HG03095 (cell line): ENCODE data around the gene MLIP.
"Not testable (repeated sequence)": the region's sequence is repeated elsewhere in the genome, so short reads cannot be mapped to it uniquely, and the experiment has no call there.

ENCODE experiments used
- ATAC-seq: cut with Tn5 transposase; IDR thresholded peaks from one replicate; pipeline ENCODE4 v1.9.1; 2021; ENCODE audit warnings: moderate library complexity; ENCODE audit not compliant: unreplicated experiment

MLIP gene

DNA sequence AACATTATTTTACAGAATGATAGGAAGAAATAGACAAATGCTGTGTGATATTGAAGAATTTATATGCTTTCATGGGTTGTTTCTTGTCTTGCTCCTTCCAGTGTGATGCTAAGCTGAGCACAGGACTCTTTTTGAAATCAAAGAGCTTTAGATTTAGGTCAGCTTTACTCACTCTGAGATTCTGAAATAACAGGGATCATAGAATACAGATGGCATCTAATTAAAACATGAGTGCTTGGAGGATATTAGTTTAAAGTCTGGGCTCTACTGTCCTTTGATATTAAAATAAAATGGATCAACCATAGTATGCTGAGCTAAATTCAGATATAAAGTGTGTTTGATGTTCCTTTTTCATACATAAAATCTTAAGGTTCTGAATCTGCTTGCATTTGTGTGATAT is 29.6 kb downstream of the MLIP start:
- ATAC-seq, result no peak

DNA sequence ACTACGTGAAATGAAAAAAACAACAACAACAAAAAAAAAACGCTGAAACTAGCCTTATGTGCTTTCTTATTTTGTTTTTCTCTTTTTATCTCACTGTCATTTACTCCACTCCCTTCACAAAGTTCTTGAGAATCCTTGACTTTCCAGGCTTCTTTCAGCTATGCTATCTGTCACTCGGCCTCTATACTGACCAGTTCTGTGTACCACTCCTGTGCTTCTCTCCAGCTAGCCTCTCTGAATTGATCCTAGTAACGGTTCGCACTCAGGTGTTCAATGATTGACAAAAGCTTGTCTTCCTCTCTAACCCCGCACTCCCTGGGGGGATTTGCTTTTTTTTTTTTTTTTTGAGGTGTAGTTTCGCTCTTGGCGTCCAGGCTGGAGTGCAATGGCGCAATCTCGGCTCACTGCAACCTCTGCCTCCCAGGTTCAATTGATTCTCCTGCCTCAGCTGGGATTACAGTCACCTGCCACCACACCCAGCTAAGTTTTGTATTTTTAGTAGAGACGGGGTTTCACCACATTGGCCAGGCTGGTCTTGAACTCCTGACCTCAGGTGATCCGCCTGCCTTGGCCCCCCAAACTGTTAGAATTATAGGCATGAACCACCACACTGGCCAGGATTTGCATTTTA is 31.8 kb downstream of the MLIP start:
- ATAC-seq, result no peak

DNA sequence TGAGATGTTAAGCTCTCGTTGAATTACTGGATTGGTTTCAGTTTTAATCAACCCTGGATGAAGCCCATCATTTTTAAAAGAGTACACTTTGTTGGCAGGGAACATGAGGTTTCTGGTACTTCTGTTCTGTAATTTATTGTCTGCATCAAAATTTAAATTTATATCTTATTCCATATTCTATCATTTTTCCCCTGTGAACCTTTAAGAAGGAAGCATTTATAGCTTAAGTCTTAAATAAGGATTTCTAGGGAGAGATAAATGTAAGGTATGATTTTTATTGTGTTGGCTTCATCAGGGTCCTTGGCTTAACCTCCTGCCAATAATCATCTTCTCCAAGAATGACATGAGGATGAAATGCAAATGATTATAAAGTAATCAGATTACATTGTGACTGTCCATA is 40.6 kb downstream of the MLIP start:
- ATAC-seq, result no peak

DNA sequence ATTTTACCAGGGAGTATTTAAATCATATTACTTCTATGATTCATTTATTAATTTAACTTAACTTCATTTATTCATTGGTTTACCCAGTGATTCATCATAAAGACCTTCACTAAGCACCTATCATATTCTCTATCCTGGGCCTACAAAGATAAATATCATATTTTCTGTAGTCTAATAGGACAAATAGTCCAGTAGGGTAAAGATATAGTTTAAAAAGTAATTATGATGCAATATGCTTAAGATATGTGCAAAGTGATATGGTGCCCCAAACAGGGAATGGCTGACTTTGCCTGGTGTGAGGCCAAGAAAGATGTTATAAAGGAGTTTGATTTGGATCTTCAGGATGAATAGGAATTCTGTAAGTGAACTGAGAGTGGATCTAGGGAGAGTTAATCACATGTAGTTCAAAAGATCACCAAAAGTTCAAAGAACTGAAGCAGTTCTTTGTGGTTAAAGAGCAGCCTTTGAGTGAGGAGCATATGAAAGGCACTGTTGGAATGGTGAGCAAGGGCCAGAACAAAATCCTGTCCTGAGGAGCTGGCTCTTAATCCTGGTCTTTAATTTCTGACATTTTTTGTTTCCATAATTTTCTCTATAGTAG is 45.5 kb downstream of the MLIP start:
- no peak for ATAC-seq

DNA sequence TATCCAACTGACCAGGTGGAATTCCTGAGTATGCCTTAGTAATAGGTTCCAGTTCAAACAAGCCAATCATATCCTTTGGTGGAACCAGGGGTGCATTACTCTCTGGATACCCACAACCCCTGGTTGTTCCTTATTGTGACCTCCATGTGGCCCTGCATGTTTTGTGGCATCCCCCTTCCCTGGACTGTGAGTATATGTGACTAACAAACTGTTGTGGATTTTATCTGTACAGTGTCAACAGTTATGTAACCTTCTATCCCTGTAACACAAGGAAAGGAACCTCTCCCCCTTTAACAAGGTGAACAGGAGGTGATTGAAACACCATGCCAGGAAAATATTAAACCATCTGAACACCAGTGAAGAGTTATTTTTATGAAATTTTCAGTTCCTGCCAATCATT is 46.2 kb downstream of the MLIP start:
- no peak for ATAC-seq

DNA sequence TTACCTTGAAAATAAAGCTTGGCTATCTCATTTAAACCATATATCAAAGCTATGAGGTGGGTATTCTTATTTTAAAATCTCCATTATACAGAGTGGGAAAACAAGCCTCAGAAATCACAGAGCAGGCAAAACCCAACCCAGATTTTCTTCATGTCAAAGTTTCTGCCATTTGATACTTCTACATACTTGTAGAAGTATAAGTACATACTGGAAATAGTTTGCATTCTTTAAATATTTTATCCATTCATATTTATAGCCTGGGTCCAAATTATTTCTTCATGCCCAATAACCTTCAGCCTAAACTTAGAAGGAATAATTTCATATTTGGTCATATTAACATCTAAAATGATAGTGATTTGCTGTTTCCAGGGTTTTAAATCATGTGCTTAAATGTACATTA is 61.8 kb downstream of the MLIP start:
- ATAC-seq, result no peak

DNA sequence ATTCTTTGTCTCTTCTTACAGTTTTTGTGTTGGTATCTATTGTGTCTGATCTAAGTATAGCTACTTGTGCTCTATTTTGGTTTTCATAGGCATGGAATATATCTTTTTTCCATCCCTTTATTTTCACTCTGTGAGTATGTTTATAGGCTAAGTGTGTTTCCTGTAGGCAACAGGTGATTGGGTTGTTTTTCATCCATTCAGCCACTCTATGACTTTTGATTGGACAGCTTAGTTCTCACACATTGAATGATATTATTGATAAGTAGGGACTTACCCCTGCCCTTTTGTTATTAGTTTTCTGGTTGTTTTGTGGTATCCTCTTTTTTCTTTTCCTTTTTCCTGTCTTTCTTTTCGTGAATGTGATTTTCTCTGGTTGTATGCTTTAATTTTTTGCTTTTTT is 67.9 kb downstream of the MLIP start:
- no peak for ATAC-seq

DNA sequence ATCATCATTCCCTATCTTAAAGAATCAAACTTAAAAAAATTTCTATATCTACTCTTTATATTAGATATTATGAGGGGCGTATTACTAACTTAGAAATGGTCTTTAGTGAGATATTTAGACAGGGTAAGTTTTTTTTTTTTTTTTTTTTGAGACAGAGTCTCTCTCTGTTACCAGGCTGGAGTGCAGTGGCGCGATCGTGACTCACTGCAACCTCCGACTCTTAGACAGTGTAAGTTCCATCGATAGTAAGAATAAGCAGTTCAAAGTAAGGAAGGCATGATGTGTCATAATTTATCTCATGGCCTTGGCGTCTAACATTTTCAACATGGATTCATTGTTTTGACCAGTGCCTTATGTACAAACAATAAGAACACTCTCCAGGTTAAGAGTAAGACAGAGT is 72.4 kb downstream of the MLIP start:
- no peak for ATAC-seq

DNA sequence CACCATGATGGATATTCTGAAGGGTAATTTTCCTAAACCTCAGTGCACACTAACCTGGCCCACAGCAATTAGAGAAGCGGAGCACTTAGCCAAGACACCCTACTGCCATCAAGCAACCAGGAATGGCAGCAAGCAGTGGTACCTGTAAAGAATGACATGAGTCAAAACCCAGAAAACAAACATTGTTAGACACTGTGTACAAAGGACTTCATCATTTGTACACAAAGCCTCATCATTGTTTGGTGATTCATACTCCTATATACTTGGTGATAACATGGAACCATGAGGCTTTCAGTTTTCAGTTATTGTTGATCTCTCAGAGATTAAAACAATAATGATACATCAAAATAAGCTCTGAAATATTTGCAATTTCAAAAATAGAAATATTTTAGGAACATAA is 74.6 kb downstream of the MLIP start:
- ATAC-seq, result no peak

DNA sequence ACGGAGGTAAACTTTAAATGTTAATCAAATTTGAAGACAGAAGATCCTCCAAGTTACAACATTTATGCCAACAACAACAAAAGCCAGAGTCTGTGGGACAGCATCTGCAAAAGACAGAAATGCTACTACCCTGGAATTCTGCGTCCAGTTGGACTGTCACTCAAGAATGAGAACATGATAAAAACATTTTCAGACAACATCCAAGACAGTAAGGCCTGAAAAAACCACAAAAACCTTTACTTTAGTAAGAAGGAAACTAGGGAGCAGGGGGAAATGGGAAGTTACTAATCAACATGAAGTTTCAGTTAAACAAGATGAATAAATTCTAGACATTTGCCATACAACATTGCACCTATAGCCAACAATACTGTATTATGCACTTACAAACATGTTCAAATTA is 77.6 kb downstream of the MLIP start:
- no peak for ATAC-seq

DNA sequence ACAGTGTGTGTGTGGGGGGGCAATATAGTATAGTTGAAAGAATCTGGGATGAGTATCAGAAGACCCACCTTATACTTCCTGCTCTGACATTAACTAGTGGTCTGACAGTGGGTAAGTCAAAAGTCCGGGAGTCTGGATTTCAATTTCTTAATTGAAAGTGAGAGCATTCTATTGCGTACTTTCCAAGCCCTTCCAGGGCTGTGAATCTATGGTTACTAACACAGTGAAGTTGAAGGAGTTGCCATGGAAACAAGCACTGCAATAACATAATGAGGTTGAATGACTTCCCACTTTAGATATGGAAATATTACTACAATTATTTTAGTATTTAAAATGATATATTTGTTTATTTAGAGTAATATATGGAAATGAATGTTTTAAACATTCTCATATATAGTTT is 80.2 kb downstream of the MLIP start:
- ATAC-seq, result no peak

DNA sequence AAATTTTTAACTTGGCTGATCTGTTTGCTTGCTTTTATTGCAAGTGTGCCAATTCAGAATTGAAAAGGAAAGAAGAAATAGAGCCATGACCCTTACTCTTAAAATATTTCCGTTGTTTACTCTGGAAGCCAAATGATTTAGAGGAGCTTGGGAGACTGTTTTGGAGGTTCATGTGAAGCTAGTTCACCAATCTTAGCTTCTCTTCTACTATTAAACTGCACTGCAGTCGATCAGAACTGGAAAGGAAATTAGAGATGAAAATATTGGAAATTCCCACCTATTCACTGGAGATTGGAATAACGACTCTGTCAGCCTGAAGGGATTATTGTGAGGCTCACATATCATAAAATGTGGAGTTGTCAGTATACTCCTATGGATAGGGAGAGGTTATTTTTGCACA is 81.8 kb downstream of the MLIP start:
- ATAC-seq, result no peak

DNA sequence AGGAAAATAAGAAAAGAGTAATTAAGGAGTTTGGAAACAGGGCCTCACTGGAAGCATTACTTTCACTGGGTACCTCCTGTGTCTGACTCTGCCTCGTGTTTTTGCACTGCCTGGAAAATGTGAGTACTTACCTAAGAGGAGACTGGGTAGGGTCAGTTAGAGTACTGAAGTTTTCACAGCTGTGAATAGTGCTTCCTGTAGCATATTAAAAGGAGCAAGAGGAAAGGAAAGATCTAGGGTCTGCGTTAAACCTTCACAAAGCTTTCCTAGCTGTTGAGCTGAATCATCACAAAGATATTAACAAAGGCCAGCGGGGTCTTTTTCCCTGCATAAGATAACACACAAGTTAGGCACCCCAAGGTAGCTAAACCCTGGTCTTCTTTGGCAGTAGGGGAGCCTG is 82.3 kb downstream of the MLIP start:
- ATAC-seq, result no peak

DNA sequence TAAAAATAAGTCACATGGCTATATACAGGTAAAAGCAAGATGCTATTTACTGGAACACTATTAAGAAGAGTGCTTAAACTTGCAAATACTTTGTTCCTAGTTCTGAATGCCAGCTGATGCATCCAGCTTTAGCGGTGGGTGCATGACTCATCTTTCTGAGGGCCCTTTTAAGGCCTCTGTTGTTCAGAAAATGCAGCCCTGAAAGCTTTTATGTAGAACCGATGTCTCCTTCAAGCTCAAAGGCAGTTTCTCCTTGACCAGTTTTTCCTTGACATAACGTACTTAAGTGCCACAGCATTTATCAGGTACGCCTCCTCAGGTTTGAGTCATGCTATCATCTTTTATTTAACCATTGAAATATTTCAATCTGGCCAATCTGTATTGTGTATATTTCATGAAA is 82.8 kb downstream of the MLIP start:
- no peak for ATAC-seq

DNA sequence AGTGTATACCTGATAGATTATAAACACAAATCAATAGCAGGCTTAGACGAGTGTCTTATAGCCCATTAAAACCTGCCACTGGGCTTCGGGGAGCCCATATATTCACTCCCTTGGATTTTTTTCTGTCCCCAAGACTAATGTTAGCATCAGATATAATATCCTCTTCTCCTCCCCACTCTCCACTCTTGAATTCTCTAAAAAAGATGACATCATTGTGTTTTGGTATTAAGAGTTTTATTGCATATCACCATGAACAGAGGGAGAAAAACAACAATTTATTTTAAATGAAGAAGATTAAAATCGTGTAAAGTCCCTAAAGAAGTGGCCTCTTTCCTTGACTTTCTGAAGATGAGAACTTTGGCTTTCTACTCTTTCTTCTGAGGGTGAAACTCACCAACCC is 84.4 kb downstream of the MLIP start:
- no peak for ATAC-seq

DNA sequence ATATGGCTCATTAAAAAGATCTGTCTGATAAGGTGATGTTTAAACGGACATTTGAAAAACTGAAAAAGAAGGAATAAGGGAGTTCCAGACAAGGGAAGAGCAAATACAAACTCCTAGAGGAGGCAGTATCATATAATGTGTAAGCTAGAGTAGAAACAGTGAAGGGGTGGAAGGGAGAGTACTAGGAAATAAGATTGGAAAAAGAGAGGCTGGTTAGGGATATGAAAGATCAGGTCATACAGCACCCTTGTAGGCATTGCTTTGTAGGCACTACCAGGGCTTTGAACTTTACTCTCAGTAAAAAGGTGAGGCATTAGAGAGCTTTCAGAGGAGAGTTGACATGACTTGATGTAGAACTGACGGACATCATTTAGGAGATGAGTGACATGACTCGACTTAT is 85.7 kb downstream of the MLIP start:
- no peak for ATAC-seq

DNA sequence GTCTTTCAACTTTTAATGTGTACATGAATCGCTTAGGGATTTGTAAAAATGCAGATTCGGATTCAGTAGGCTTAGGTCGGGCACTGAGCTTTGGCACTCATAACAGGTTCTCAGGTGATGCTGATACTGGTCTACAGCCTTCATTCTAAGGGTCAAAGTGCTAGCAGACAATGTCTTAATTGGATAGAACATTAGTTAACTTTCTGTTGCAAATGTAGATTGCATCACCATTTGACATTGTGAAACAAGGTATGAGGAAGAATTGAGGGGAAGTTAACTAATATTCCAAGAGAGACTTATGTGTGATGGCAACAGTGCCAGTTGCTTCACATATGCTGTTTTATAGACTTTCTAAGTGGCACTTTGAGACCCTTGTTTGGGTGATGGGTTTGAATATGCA is 86.9 kb downstream of the MLIP start:
- no peak for ATAC-seq

DNA sequence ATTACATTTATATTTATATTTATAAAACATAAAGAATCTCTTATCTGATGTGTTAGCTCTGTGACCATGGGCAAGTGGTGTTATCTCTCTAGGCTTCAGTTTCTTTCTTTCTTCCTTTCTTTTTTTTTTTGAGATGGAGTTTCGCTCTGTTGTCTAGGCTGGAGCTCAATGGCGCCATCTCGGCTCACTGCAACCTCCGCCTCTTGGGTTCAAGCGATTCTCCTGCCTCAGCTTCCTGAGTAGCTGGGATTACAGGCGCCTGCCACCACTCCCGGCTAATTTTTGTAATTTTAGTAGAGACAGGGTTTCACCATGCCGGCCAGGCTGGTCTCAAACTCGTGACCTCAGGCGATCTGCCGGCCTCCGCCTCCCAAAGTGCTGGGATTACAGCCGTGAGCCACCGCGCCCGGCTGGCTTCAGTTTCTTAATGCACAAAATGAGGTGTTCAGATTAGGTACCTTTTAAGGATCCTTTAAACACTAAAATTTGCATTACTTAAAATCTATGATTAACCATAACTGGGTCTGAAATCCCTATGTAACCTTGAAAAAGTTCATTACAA is 92.3 kb downstream of the MLIP start:
- ATAC-seq, result not testable (repeated sequence)

DNA sequence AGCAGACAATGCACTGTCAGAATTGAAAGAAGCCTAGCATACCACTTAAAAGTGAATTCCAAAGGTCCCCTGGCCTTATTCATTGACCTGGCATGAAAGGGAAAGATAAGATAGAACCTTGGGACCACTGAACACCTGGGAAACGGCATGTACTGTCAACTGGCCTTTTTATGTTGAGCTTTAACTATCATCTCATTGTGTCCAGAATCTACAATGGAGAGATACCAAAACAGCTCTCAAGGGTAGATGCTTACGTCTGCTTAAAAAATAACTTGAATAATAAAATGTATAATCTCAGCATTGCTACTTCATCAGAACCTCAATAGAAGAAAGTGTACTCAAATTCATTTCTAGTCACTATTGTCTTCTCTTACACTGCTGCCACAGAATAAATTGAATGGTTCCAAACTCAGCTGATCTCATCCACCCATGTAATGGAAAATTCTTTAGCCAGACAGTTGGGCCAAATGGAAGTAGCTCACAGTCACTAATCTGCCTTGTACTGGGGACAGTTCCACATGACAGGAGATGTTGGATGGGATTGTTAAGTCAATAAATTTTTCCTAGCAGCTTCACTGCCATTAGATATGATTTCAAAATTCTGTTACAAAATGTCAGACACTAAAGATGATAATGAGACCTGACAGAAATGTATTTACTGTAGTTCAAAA is 93.8 kb downstream of the MLIP start:
- ATAC-seq, result no peak

DNA sequence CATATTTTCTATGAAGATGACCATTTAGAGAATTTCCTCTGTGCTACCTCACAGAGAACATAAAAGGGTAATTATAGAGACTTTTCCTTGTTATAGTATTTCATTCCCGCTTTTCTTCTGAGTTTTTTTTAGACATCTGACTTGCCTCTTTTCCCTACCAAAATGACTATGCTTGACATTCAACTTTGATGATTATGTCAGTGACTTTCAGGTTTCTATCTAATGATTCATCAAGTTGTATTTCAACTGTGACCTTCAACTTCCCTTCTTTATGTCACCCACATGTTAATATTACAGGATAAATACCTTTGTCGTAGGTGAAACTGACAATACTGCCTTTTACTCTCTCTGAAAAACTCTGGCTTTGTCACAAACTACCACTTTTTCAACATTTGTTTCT is 95.3 kb downstream of the MLIP start:
- no peak for ATAC-seq

DNA sequence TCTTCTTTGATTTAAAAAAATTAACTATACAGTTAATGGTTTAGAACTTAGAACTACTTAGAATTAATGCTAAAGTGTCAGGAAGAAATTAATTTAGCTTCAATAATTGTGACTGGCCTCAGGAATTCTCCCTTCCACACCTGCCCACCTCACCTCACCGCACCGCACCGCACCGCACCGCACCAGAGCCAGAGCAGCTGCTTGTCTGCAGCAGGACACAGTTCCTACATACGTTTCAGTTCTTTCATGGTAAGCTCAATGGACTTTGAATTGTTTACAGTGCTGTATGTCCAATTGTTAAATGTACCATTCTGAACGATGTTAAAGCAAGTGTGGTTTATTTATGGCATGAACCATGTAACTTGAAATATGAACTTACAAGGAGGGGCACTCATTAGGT is 98.7 kb downstream of the MLIP start:
- not testable (repeated sequence) for ATAC-seq

DNA sequence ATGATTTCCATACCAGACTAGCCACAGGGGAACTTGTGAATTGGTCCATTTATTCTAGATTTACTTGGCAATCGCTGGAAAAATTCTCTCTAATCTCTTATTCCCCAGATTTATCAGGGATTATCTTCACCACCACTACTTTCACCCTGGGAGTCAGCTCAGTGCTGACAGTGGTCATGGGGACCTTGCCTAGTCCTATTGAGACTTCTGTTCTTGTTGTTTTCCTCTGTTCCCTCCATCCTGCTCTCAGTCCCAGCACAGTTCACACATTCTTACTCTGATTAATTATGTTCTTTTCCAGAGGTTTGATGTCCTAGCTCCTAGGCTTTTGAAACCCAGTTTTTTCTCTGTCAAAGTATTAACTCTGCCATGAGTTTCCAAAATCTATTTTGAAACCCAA is 103.0 kb downstream of the MLIP start:
- ATAC-seq, result no peak
